Activated CD4-positive, alpha-beta T cell treated with anti-CD3 and anti-CD28 coated beads, Interleukin-2, amount 50 U/mL, for 16 hours (primary cell): ENCODE data around the gene RRP9.

Experiments used
- DNase-seq: peaks from one replicate; pipeline ENCODE4 v3.0.0-alpha.2; 2020

RRP9 gene

DNA sequence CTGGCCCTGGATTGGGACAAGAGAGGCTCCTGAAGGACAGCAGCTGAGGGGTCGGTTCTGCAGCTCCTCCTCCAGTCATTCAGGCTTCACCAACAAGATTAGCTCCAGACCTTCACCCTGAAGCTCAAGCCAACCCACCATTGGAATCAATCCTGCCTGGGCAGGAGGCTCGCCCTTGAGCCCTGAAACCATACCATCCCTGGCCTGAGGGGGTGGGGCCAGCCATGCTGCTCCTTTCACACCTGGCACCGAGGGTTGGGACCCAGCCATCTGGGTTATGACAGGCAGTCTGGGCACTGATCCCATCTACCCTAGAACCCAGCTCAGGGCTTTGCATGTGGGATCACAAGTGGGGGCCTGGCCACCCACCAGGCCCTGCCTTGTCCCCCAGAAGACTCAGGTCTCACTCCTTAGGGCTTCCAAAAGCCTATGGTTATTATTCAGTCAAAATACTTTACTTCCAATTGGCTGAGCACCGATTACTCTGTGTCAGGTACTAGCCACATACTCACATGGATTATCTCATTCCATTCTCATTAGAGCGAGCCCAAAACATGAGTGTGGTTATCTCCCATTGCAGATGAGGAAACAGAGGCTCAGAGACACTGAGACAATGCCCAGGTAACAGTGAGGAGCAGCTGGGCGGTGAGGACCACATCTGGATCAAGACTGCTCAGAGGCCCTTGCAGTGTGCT is 29.0 kb upstream of the RRP9 start:
- no peak for DNase-seq

DNA sequence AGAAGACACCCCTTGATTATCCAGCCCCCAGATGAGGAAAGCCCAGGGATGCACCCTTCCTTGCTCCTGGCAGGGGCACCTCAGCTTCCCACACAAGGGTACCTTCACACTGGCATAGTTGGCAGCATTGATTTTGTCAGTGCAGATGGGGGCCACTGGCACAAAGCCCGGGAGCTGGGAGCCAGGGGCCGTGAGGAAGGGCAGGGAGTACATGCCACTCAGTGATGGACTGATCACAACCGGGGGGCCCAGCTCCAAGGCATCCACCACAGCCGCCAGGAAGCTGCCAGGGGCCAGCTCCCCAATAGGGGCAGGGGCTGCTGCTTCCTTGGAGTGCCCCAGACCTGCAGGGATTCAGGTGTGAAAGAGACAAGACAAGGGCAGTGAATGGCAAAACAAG is 28.1 kb upstream of the RRP9 start:
- DNase-seq: no peak

GRCh38 chr3:51968883-51969678 is 27.4 kb upstream of the RRP9 start:
- no peak for DNase-seq

GRCh38 chr3:51968170-51968775 is 26.6 kb upstream of the RRP9 start:
- no peak for DNase-seq

DNA sequence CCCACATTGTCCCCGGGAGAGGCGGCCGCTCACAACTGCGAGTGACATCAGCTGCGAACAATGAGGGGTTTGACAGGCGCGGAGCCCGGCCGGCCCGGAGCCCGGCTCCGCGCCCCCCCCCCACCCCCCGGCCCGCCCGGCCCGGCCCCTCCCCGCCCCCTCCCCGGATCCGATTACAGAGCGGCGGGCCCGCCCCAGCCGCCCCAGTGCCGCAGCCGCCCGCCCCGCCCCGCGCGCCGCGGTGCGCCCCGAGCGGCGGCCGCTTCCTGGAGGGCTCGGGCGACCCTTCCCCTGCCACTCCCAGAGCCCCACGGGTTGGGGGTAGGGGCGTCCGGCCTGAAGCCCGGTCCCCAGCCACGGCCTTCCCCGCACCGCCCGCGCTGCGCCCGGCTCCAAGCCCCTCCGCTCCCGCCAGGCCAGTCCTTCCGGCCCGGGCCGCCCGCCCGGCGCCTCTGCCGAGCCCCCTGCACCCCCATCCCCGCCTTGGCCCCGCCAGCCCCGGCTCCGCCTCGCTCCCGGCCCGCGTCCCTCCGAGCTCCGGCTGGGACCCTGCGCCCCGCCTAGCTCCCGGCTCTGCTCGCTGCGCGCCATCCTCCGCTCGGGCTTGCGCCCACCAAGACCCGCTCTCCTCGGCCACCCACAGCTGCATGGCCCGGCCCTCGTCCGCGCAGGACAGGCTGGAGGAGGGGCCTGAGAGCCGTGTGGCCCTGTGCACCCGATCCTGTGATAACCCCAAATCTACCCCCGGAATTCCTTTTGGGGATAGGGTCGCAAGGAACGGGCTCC is 25.9 kb upstream of the RRP9 start, which contains the start of gene PCBP4:
TSS of gene PCBP4 (minus strand) at position 71 of the 786 bp plus-strand sequence. CDS start 6,214 bp downstream, outside the sequence.
- DNase-seq: no peak

GRCh38 chr3:51966922-51967383 is 25.2 kb upstream of the RRP9 start:
- no peak for DNase-seq

DNA sequence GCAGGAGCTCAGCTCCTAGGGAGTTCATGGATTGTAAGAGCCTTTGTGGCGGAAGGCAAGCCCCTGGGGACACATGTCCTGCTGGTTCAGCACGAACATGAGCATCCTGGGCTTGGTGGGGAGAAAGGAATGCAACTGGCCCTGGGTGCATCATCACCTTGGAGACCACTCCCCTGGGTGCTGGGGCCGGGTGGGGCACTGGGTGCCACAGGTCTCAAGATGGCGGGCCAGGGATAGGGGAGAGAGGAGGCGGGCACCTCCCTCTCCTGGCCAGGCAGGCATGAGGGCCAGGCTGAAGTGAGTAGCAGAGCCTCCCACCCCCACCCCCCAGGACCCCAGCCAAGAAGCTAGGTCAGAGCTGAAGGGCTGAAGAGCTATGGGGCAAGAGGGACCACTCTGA is 24.8 kb upstream of the RRP9 start:
- no peak for DNase-seq

DNA sequence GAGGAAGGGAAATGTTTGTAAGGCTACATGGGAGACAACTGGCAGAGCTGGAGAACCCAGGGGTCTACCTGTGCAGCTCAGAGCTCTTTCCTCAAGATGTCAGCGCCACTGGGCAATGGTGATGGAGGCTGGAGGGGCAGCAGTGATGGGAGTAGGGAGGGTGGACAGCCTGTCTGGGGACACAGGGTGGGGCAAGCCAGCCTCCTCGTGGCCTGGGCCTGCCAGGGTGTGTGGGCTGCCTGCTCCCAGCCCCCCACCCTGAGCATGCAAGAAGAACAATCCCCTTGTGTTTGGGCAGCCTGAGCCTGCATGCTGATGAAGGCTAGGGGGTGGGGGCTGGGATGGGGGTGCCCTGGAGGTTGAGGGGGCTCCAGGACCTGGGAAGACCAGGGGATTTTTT is 24.3 kb upstream of the RRP9 start:
- DNase-seq: no peak

GRCh38 chr3:51964521-51964920 is 22.8 kb upstream of the RRP9 start:
- no peak for DNase-seq

DNA sequence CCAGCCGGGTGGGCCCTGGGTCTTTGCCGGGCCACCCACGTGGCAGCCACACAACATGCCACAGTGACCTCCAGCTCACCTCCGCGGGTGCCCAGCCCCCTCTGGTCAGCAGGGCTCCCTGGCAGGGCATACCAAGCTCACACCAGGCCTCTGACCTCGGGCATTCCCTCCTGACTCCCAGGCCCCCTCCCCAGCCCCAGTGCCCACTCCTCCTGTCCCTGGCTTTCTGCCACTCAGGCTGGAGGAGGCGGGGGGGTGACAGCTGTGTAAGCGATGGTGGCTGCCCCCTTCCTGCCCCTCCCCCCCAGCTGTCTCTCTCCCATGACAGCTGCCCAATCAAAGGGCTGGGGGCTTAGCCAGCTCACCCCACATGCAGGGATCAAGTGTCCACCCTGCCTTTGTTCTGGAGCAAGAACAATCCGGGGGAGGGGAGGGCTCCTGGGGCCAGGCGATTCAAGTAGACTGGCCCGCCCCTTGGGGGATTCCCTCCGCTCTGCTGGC is 22.3 kb upstream of the RRP9 start:
- no peak for DNase-seq

DNA sequence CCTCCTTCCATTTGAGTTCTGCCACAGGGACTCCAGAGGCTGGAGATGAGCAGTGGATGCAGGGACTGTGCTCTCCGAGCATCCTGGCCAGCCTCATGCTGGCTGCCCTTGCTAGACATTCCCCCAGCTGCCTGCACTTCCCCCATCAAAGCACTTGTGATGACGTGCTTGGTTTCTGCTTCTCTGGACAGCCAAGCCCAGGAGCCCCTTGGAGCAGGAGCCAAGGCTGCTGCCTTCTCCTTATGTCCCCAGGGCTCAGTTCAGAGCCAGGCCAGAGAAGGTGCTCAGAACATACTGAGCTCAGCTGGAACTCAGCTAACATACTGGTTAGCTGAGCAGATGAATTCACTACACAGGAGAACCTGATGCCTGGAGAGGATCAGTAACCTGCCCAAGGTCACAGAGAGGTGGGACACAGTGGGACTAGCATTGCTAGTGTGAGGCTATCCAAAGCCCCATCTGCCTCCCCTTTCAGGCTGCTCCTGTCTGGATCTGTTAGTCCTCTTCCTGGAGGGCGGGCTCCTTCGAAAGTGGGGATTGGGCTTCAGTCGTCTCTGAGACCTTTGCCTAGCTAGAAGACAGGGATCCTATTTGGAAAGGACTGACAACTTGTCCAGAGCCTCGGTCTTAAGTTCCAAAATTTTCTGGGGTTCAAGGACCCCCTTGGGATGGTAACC is 21.3 kb upstream of the RRP9 start:
- no peak for DNase-seq

GRCh38 chr3:51961602-51962569 is 20.2 kb upstream of the RRP9 start:
- no peak for DNase-seq

GRCh38 chr3:51961011-51961410 is 19.3 kb upstream of the RRP9 start:
- DNase-seq: no peak

GRCh38 chr3:51960386-51960785 is 18.7 kb upstream of the RRP9 start:
- DNase-seq: no peak

GRCh38 chr3:51959651-51960050 is 17.9 kb upstream of the RRP9 start:
- no peak for DNase-seq

DNA sequence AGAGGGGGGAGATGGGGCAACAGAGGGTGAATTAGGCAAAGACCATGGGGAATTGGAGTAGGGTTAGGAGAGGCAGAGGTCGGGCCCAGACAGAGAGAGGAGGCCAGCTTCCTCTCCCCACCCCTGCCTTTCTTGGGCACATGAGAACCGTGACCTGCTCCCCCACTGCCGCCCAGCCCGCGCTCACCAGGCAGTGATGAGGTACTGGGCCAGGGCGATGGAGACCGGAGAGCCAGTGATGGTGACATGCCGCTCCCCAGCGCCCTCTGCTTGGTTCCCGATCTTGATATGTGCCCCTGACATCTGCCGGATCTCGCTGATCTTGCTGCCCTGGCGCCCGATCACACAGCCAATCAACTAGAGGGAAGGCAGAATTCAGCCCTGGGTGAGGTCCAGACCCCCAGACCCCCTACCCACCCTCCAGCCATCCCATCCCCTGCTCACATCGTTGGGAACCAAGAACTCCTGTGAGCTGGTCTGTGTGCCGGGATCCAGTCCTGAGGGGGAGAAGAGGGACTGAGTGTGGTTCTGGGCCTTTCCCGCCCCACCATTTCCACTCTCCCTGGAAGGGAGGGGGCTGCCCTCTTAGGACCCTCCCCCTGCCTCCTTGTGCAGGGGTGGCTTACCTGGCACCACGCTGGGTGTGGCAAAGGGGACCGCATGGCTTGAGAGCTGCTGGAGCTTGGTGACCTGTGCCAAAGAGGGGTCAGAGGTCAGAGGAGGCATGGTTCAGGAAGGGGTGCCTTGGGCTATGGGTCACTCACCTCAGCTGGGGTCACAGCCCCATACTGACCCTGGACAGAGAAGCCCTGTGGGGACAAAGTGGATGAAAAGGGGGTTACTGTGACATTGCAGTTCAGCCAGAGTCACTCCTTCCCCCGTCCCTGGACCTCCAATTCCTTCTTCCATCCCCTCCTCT is 17.2 kb upstream of the RRP9 start:
- DNase-seq: no peak

GRCh38 chr3:51957520-51958205 is 16.0 kb upstream of the RRP9 start:
- DNase-seq: no peak

GRCh38 chr3:51955893-51956770 is 14.4 kb upstream of the RRP9 start:
- peak; percentile 26 for DNase-seq
